Prostate gland (tissue), 2 donors: Measurements from ENCODE around the gene SNX1.

Experiments used
- CTCF ChIP-seq, 4 experiments: fragments of 200-600 bp in 2 of 4; fragments of 450-650 bp in 2 of 4; sonication (generic) in 2 of 4; IDR thresholded peaks; 1 replicate in 3 of 4; 2 replicates in 1 of 4; pipeline ENCODE4 v1.5.1; 2016 to 2019; ENCODE audit warnings: antibody characterized with exemption in 4 of 4, mild to moderate bottlenecking in 2 of 4, moderate library complexity in 2 of 4
- POLR2A ChIP-seq: fragments of 450-650 bp; IDR thresholded peaks from one replicate; pipeline ENCODE4 v1.6.1; 2016; ENCODE audit warnings: antibody characterized with exemption, mild to moderate bottlenecking

DNA sequence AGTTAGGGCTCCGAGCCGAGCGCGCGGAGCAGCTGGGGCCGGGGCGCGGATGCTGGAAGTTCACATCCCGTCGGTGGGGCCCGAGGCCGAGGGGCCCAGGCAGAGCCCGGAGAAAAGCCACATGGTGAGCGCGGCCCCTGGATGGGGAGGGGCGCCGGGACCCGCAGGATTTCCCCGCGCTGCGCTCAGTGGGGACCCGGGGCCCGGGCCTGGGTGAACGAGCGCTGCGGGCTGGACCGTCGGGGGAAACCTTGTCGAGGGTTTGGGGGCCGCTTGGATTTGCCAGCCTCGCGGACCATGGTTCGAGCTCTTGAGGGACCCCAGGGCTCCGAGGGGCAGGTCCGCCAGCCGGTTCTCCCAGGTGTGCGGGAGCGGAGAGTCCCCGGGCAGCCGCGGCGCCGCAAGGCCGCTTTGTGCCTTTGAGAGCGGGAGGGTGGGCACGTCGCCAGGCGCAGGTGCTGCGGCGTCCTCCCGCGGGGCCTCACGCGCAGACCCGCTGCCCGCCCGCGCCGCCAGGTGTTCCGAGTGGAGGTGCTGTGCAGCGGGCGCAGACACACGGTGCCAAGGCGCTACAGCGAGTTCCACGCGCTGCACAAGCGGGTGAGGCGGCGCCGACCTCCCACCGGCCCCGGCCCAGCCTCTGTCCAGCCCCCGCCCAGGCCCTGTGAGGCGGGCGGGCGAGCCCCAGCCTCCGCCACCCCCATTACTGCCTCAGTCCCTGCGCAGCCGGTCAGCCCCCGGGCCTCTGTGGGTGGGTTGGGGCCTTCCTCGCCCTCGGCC lies 56.1 kb downstream of the SNX1 start, which contains the start of gene SNX22:
- TF ChIP-seq CTCF (IDR thresholded peaks at IDR 0.05) (no peak), POLR2A (no peak)
